HG03520 (cell line): Measurements from ENCODE around the gene TRIM63.

Experiments used
- ATAC-seq: cut with Tn5 transposase; IDR thresholded peaks from one replicate; pipeline ENCODE4 v1.9.1; 2021; ENCODE audit warnings: mild to moderate bottlenecking, moderate library complexity; ENCODE audit not compliant: unreplicated experiment

Gene TRIM63

GRCh38 chr1:26020330-26020768, 47.1 kb downstream of the TRIM63 start:
- no peak for ATAC-seq

- no peak for ATAC-seq
These were observed 47.7 kb downstream of the TRIM63 start for GRCh38 chr1:26019641-26020315.

- ATAC-seq, result no peak
These were observed 49.8 kb downstream of the TRIM63 start for GRCh38 chr1:26017606-26018005.

- no peak for ATAC-seq
These were observed 50.4 kb downstream of the TRIM63 start for GRCh38 chr1:26016953-26017545.

GRCh38 chr1:26016258-26016952, 51.0 kb downstream of the TRIM63 start:
- ATAC-seq, result no peak

GRCh38 chr1:26015358-26015757, 52.1 kb downstream of the TRIM63 start:
- ATAC-seq, result no peak

GRCh38 chr1:26014179-26014578, 53.3 kb downstream of the TRIM63 start:
- ATAC-seq, result no peak

- ATAC-seq, result no peak
These were observed 54.6 kb downstream of the TRIM63 start for GRCh38 chr1:26012864-26013263.

GRCh38 chr1:26010825-26011224, 56.6 kb downstream of the TRIM63 start:
- no peak for ATAC-seq

- ATAC-seq, result no peak
These were observed 57.5 kb downstream of the TRIM63 start for GRCh38 chr1:26009796-26010447.

GRCh38 chr1:26006710-26007109, 60.7 kb downstream of the TRIM63 start:
- ATAC-seq, result no peak

- no peak for ATAC-seq
These were observed 61.9 kb downstream of the TRIM63 start for GRCh38 chr1:26005434-26006105.

GRCh38 chr1:26003756-26004155, 63.7 kb downstream of the TRIM63 start:
- ATAC-seq, result no peak

- ATAC-seq, result no peak
These were observed 64.2 kb downstream of the TRIM63 start for GRCh38 chr1:26003262-26003661.
